WTC11 (cell line): Measurements from ENCODE around the gene AP3B2. TPM values are rescaled to one million over a fixed set of nuclear protein-coding genes. Genes with fewer than 3 reads are reported as not detected.

Source experiments
- ARID4B ChIP-seq: sonication (generic); formaldehyde crosslinking; IDR thresholded peaks from 2 replicates; pipeline ENCODE4 v1.8.0; 2023; ENCODE audit warnings: missing genetic modification reagents, mild to moderate bottlenecking, borderline replicate concordance
- CBFB ChIP-seq: sonication (generic); formaldehyde crosslinking; IDR thresholded peaks from 2 replicates; pipeline ENCODE4 v1.8.1; 2022; ENCODE audit warnings: mild to moderate bottlenecking, low read depth, missing genetic modification reagents
- ESRRA ChIP-seq: sonication (generic); formaldehyde crosslinking; IDR thresholded peaks from 2 replicates; pipeline ENCODE4 v1.8.1; 2022; ENCODE audit warnings: mild to moderate bottlenecking, missing genetic modification reagents, borderline replicate concordance
- ETV6 ChIP-seq: sonication (generic); formaldehyde crosslinking; IDR thresholded peaks from 2 replicates; pipeline ENCODE4 v1.8.1; 2022; ENCODE audit warnings: mild to moderate bottlenecking, missing genetic modification reagents
- FOXJ3 ChIP-seq: sonication (generic); formaldehyde crosslinking; IDR thresholded peaks from 2 replicates; pipeline ENCODE4 v1.9.0; 2021; ENCODE audit warnings: missing genetic modification reagents, mild to moderate bottlenecking, borderline replicate concordance
- GABPB1 ChIP-seq: sonication (generic); formaldehyde crosslinking; IDR thresholded peaks from 2 replicates; pipeline ENCODE4 v1.8.1; 2023; ENCODE audit warnings: mild to moderate bottlenecking, missing genetic modification reagents
- NFATC4 ChIP-seq: fragments of 250-450 bp; sonication (Bioruptor Pico); IDR thresholded peaks from 2 replicates; pipeline ENCODE4 v1.9.0; 2021; ENCODE audit warnings: mild to moderate bottlenecking
- TCF7 ChIP-seq: sonication (generic); formaldehyde crosslinking; IDR thresholded peaks from 2 replicates; pipeline ENCODE4 v1.8.0; 2022; ENCODE audit warnings: mild to moderate bottlenecking, low read depth, missing genetic modification reagents, moderate library complexity
- USF2 ChIP-seq: sonication (generic); formaldehyde crosslinking; IDR thresholded peaks from 2 replicates; pipeline ENCODE4 v1.8.1; 2023; ENCODE audit warnings: mild to moderate bottlenecking, missing genetic modification reagents, moderate library complexity
- ZNF121 ChIP-seq: sonication (generic); formaldehyde crosslinking; IDR thresholded peaks from 2 replicates; pipeline ENCODE4 v1.8.0; 2023; ENCODE audit warnings: missing genetic modification reagents
- ZNF232 ChIP-seq: sonication (generic); formaldehyde crosslinking; IDR thresholded peaks from 2 replicates; pipeline ENCODE4 v1.8.0; 2022; ENCODE audit warnings: mild to moderate bottlenecking, missing genetic modification reagents
- ZNF512 ChIP-seq: sonication (generic); formaldehyde crosslinking; IDR thresholded peaks from 2 replicates; pipeline ENCODE4 v1.8.1; 2022; ENCODE audit warnings: missing genetic modification reagents, borderline replicate concordance
- ZNF671 ChIP-seq: fragments of 250-450 bp; sonication (Bioruptor Pico); IDR thresholded peaks from 2 replicates; pipeline ENCODE4 v1.8.0; 2021; ENCODE audit warnings: mild to moderate bottlenecking
- total RNA-seq: library from RNA; stranded (reverse); gene quantifications from 3 replicates; pipeline ENCODE4 v1.2.3, GENCODE V29; 2021
- TF ChIP-seq, protein P1 (sequence below): fragments of 250-450 bp; sonication (Bioruptor Pico); IDR thresholded peaks from 2 replicates; pipeline ENCODE4 v1.9.0; 2021; ENCODE audit warnings: mild to moderate bottlenecking
- TF ChIP-seq, protein P2 (sequence below): fragments of 250-450 bp; sonication (Bioruptor Pico); IDR thresholded peaks from 2 replicates; pipeline ENCODE4 v1.8.0; 2021; ENCODE audit warnings: mild to moderate bottlenecking
- TF ChIP-seq, protein P3 (sequence below): sonication (generic); formaldehyde crosslinking; IDR thresholded peaks from 2 replicates; pipeline ENCODE4 v1.8.1; 2022; ENCODE audit warnings: low read depth, mild to moderate bottlenecking, moderate library complexity, missing genetic modification reagents, borderline replicate concordance
- TF ChIP-seq, protein P4 (sequence below): sonication (generic); formaldehyde crosslinking; IDR thresholded peaks from 2 replicates; pipeline ENCODE4 v1.8.1; 2022; ENCODE audit warnings: low read depth, missing genetic modification reagents, borderline replicate concordance
- TF ChIP-seq, protein P5 (sequence below): sonication (generic); formaldehyde crosslinking; conservative IDR thresholded peaks from 2 replicates; pipeline ENCODE4 v1.8.1; 2023; ENCODE audit warnings: mild to moderate bottlenecking, low read depth, missing genetic modification reagents, moderate library complexity

The AP3B2 gene
- total RNA-seq, 1 experiment from 2014 or later: 17.7 TPM

DNA sequence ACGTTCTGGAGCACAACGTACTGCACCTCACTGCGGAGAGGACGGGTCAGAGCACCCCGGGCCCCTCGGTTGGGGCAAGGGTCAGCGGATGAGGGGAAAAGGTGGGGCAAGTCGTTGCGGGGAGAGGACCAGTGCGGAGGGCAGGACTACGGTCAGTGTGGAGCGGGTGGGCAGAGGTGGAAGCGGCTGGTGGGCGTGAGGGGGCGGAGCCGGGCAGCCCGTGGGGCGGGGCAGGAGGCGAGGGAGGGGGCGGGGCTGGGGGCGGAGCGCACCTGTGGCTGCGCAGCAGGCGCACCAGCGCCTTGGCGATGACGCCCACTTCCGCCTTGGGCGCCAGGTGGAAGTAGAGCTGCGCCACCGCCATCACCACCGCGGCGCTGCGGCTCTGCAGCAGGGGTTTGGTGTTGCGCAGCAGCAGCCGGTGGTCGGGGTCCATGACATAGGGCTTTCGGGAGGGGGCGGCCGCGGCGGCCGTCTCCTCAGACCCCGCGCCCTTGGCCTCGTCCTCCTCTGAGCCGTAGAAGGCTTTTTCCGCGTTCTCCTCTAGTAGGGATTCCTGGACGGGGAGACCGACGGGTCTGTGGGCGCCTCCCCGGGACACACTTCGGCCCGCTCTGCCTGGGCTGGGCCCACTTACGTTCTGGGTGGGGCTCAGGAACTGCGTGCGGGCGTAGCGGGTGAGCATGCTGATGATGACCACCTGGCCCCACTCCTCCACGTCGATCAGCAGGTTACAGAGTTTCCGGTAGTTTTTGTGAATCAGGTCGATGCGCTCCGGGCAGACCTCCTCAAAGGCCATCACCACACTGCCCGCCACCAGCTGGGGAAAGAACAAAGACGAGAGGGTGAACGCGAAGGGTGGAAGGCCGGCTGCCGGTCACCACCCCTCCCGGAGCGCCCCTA, 29.2 kb downstream of the AP3B2 start (continued):
- TF ChIP-seq, protein P1, sequence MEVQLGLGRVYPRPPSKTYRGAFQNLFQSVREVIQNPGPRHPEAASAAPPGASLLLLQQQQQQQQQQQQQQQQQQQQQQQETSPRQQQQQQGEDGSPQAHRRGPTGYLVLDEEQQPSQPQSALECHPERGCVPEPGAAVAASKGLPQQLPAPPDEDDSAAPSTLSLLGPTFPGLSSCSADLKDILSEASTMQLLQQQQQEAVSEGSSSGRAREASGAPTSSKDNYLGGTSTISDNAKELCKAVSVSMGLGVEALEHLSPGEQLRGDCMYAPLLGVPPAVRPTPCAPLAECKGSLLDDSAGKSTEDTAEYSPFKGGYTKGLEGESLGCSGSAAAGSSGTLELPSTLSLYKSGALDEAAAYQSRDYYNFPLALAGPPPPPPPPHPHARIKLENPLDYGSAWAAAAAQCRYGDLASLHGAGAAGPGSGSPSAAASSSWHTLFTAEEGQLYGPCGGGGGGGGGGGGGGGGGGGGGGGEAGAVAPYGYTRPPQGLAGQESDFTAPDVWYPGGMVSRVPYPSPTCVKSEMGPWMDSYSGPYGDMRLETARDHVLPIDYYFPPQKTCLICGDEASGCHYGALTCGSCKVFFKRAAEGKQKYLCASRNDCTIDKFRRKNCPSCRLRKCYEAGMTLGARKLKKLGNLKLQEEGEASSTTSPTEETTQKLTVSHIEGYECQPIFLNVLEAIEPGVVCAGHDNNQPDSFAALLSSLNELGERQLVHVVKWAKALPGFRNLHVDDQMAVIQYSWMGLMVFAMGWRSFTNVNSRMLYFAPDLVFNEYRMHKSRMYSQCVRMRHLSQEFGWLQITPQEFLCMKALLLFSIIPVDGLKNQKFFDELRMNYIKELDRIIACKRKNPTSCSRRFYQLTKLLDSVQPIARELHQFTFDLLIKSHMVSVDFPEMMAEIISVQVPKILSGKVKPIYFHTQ (CRISPR knock-in tag): no peak
- TF ChIP-seq ZNF671 (no peak), ARID4B (CRISPR knock-in tag) (peak; percentile 42; the same call in 1 of the 2 replicates), CBFB (CRISPR knock-in tag) (no peak), USF2 (peak; percentile 5; the same call in 1 of the 2 replicates), GABPB1 (CRISPR knock-in tag) (no peak), ETV6 (CRISPR knock-in tag) (peak; percentile 84; the same call in 1 of the 2 replicates), ZNF121 (no peak), TCF7 (CRISPR knock-in tag) (no peak), ZNF512 (CRISPR knock-in tag) (no peak), ZNF232 (CRISPR knock-in tag) (peak; percentile 45; the same call in 1 of the 2 replicates), ESRRA (no peak), NFATC4 (no peak), FOXJ3 (CRISPR knock-in tag) (no peak)
- TF ChIP-seq, protein P2, sequence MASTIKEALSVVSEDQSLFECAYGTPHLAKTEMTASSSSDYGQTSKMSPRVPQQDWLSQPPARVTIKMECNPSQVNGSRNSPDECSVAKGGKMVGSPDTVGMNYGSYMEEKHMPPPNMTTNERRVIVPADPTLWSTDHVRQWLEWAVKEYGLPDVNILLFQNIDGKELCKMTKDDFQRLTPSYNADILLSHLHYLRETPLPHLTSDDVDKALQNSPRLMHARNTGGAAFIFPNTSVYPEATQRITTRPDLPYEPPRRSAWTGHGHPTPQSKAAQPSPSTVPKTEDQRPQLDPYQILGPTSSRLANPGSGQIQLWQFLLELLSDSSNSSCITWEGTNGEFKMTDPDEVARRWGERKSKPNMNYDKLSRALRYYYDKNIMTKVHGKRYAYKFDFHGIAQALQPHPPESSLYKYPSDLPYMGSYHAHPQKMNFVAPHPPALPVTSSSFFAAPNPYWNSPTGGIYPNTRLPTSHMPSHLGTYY (CRISPR knock-in tag): no peak
- TF ChIP-seq, protein P3, sequence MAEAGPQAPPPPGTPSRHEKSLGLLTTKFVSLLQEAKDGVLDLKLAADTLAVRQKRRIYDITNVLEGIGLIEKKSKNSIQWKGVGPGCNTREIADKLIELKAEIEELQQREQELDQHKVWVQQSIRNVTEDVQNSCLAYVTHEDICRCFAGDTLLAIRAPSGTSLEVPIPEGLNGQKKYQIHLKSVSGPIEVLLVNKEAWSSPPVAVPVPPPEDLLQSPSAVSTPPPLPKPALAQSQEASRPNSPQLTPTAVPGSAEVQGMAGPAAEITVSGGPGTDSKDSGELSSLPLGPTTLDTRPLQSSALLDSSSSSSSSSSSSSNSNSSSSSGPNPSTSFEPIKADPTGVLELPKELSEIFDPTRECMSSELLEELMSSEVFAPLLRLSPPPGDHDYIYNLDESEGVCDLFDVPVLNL (CRISPR knock-in tag): no peak
- TF ChIP-seq, protein P4, sequence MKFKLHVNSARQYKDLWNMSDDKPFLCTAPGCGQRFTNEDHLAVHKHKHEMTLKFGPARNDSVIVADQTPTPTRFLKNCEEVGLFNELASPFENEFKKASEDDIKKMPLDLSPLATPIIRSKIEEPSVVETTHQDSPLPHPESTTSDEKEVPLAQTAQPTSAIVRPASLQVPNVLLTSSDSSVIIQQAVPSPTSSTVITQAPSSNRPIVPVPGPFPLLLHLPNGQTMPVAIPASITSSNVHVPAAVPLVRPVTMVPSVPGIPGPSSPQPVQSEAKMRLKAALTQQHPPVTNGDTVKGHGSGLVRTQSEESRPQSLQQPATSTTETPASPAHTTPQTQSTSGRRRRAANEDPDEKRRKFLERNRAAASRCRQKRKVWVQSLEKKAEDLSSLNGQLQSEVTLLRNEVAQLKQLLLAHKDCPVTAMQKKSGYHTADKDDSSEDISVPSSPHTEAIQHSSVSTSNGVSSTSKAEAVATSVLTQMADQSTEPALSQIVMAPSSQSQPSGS (CRISPR knock-in tag): no peak
- TF ChIP-seq, protein P5, sequence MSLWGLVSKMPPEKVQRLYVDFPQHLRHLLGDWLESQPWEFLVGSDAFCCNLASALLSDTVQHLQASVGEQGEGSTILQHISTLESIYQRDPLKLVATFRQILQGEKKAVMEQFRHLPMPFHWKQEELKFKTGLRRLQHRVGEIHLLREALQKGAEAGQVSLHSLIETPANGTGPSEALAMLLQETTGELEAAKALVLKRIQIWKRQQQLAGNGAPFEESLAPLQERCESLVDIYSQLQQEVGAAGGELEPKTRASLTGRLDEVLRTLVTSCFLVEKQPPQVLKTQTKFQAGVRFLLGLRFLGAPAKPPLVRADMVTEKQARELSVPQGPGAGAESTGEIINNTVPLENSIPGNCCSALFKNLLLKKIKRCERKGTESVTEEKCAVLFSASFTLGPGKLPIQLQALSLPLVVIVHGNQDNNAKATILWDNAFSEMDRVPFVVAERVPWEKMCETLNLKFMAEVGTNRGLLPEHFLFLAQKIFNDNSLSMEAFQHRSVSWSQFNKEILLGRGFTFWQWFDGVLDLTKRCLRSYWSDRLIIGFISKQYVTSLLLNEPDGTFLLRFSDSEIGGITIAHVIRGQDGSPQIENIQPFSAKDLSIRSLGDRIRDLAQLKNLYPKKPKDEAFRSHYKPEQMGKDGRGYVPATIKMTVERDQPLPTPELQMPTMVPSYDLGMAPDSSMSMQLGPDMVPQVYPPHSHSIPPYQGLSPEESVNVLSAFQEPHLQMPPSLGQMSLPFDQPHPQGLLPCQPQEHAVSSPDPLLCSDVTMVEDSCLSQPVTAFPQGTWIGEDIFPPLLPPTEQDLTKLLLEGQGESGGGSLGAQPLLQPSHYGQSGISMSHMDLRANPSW: no peak
